K562 (cell line): ENCODE data around the gene RMND5A. TPM values are rescaled to one million over a fixed set of nuclear protein-coding genes. Genes with fewer than 3 reads are reported as not detected.

ENCODE experiments used
- MGA ChIP-seq: fragments of 450-650 bp; IDR thresholded peaks from 2 replicates; pipeline ENCODE4 v1.6.1; 2016; ENCODE audit warnings: mild to moderate bottlenecking, moderate library complexity
- POLR2G ChIP-seq: fragments of 200-400 bp; formaldehyde crosslinking; IDR thresholded peaks from 2 replicates; pipeline ENCODE4 v1.6.1; 2017; ENCODE audit warnings: low read depth, mild to moderate bottlenecking, antibody characterized with exemption, low read length, moderate library complexity
- RBFOX2 ChIP-seq: fragments of 200-400 bp; formaldehyde crosslinking; IDR thresholded peaks from 2 replicates; pipeline ENCODE4 v1.6.1; 2017; ENCODE audit warnings: low read depth, mild to moderate bottlenecking, low read length, moderate library complexity
- ZBTB7A ChIP-seq: IDR thresholded peaks from 2 replicates; pipeline ENCODE4 v1.6.1; 2011; ENCODE audit warnings: low read depth, mild to moderate bottlenecking, low read length, moderate library complexity, borderline replicate concordance; ENCODE audit not compliant: control insufficient read depth
- polyA plus RNA-seq, 8 experiments: library from polyadenylated mRNA; depleted of rRNA in 4 of 8; stranded (reverse) in 5 of 8; unstranded in 3 of 8; fragments of >200 nt; fragmentation: Nextera tagmentation in 2 of 8; fragmentation: Illumina TruSeq in 1 of 8; extraction: Ambion mirVana in 2 of 8; extraction: Trizol in 1 of 8; gene quantifications; 2 replicates each; pipeline versions ENCODE4 v1.2.1 to v1.2.3, GENCODE V29; 2011 to 2014; ENCODE audit warnings: inconsistent platforms in 1 of 8, missing spikeins in 1 of 8
- total RNA-seq, 7 experiments: library from RNA; depleted of rRNA in 6 of 7; stranded (reverse); fragments of >200 nt in 6 of 7; fragmentation: Illumina TruSeq in 2 of 7; extraction: Trizol in 2 of 7; gene quantifications; 2 replicates each; pipeline versions ENCODE4 v1.2.1 to v1.2.3, GENCODE V29; 2011 to 2021; ENCODE audit warnings: low replicate concordance in 1 of 7

Gene RMND5A
- total and polyA plus RNA-seq, 9 of the 15 experiments (the other 6 are each of a cell fraction or from before 2014, with no cell fraction given) = 13.2 to 43.5 (median 34.1) TPM

GRCh38 chr2:86720540-86721320 is 639 bp downstream of the RMND5A start (continued):
- TF ChIP-seq MGA (0 out of 2 replicates have a peak, but pooled peaks have one; percentile 21), POLR2G (peak; percentile 10; the same call in 1 of the 2 replicates), RBFOX2 (peak; percentile 54), ZBTB7A (peak; percentile 38; the same call in 1 of the 2 replicates)
- TF ChIP-seq, all 486 proteins: peak for 5; not testable (repeated sequence) for 481
